GM12865 (cell line): ENCODE results near the gene WIPF2.

Experiments used
- DNase-seq: peaks from one replicate; pipeline ENCODE4 v3.0.0; 2010; ENCODE audit warnings: low read depth
- H3K4me3 ChIP-seq: 2 replicates; pipeline ENCODE4 v1.5.1; 2011; ENCODE audit warnings: mild to moderate bottlenecking, low read depth, low read length, control low read depth
- TF ChIP-seq, protein P1 (sequence below): IDR thresholded peaks from 2 replicates; pipeline ENCODE4 v1.5.1; 2011; ENCODE audit warnings: low read length, control low read depth, low read depth, inconsistent platforms; ENCODE audit not compliant: insufficient read depth; ENCODE audit errors: missing control alignments

WIPF2 gene

DNA sequence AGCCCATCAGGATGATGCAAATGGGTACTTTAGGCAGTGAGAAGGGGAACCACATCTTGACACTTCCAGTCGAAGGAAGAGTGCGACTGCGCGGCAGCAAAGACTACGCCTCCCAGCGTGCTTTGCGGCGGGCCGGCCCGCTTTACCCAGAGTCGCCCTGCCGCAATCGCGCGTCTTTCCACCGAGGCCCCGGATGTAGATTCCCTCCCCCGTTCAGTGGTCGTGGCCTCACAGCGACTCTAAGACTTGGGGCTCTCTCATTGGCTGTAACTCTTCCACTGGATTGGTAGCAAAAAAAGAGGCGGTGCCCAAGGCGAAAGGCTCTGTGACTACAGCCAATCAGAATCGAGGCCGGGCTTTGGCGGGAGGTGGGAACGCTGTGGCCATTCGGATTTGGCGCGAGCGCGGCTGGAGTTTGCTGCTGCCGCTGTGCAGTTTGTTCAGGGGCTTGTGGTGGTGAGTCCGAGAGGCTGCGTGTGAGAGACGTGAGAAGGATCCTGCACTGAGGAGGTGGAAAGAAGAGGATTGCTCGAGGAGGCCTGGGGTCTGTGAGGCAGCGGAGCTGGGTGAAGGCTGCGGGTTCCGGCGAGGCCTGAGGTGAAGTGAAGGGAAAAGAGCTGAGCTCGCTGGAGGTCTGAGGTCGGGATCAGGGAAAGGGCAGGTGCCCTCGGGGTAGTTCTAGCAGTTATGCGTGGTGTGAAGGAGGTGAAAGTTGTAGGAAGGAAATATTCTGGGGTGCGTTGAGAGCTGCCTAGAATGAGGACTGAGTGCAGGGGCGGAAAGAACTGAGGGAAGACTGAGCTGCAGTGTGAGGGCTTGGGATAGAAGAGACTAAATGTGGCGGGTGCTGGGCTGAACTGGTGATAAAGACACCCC, 68.6 kb downstream of the WIPF2 start, which contains the start of gene CDC6:
Gene CDC6, plus strand, starts transcription at position 386 of the 876 bp plus-strand sequence. CDS start 1,542 bp downstream, outside the sequence.
- DNase-seq = peak; percentile 99
- H3K4me3 ChIP-seq = peak within 1 kb of the TSS; percentile 78
- TF ChIP-seq, protein P1, sequence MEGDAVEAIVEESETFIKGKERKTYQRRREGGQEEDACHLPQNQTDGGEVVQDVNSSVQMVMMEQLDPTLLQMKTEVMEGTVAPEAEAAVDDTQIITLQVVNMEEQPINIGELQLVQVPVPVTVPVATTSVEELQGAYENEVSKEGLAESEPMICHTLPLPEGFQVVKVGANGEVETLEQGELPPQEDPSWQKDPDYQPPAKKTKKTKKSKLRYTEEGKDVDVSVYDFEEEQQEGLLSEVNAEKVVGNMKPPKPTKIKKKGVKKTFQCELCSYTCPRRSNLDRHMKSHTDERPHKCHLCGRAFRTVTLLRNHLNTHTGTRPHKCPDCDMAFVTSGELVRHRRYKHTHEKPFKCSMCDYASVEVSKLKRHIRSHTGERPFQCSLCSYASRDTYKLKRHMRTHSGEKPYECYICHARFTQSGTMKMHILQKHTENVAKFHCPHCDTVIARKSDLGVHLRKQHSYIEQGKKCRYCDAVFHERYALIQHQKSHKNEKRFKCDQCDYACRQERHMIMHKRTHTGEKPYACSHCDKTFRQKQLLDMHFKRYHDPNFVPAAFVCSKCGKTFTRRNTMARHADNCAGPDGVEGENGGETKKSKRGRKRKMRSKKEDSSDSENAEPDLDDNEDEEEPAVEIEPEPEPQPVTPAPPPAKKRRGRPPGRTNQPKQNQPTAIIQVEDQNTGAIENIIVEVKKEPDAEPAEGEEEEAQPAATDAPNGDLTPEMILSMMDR = no peak

DNA sequence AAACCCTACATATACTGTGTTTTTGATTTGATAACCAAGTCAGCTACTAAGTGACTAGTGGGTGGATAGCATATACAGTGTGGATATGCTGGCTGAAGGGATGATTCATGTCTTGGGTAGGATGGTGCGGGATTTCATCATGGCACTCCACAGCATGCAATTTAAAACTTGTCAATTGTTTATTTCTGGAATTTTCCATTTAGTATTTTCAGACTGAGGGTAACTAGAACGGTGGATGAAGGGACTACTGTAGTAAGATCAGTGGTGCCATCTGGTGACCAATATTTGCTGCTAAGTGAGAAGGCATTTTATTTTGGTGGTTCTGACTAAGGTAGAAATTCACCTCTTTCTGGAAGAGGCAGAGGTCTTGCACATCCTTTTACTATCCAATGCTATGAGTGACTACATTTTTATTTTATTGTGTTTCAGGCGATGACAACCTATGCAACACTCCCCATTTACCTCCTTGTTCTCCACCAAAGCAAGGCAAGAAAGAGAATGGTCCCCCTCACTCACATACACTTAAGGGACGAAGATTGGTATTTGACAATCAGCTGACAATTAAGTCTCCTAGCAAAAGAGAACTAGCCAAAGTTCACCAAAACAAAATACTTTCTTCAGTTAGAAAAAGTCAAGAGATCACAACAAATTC, 71.7 kb downstream of the WIPF2 start:
- peak; percentile 70 for DNase-seq
- TF ChIP-seq, protein P1 = peak; percentile 52
- H3K4me3 ChIP-seq = no peak overlapping the region

DNA sequence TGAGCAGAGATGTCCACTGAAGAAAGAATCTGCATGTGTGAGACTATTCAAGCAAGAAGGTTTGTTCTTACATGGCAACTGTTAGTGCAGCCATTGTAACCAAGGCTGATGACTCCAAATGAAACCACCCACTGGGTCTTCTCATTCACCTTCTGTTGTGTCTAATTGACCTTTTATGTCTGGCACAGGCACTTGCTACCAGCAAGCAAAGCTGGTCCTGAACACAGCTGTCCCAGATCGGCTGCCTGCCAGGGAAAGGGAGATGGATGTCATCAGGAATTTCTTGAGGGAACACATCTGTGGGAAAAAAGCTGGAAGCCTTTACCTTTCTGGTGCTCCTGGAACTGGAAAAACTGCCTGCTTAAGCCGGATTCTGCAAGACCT, 72.2 kb downstream of the WIPF2 start:
- TF ChIP-seq, protein P1 = no peak

DNA sequence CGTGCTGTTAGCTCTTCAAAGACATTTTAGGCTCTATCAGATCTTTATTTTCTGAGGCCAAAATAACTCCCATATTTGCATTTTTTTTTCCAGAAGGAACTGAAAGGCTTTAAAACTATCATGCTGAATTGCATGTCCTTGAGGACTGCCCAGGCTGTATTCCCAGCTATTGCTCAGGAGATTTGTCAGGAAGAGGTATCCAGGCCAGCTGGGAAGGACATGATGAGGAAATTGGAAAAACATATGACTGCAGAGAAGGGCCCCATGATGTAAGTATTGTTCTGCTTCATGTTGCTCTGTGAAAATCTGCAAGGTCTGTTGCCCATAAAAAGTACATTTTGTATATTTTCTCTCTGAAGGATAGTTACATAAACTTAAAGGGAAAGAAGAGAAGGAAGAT, 74.3 kb downstream of the WIPF2 start:
- no peak overlapping the region for H3K4me3 ChIP-seq
- no peak for DNase-seq
- TF ChIP-seq, protein P1 = no peak

More for the DNA sequence above, 72.2 kb downstream of the WIPF2 start:
- no peak for DNase-seq
- no peak overlapping the region for H3K4me3 ChIP-seq

DNA sequence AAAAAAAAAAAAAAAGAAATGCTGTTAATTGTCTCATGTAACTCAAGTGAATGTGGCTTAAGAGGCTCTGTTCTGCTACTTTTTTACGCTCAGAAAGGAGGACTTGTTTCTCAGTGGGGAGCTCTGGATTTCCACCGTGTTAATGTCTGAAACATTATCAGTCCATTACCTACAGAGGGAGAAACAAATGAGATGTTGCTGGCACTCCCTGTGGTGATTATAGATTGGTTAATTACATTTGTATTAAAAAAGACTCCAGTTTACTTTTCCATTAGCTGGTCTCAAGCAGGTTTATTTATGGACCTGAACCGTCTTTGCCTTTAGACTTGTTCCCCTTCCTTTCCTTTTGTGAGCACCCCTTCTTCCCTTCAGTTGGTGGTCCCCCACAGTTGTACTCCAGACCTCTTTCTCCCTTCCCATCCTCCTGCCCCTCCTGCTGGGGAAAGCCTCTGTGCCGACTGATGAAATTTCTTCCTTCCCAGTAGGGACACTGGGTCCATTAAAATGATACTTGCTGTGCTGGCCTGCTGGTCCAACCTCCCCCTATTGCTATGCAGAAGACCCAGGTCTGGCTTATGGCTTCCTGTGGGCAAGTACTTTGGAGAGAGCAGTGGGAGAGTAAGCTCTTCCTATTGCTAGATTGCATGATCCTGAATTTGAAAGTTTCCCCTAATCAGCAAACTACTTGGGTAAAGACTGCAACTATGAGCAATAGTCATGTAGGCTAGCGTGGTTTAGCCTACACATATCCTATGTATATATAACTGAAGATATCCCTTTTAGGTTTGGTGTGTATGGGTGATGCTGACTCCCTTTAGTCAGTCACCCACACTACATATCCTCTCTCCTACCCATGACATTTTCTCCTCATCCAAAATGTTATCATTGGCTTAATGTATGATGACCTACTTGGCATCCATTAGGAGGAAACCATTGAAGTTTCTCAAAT, 76.7 kb downstream of the WIPF2 start:
- no peak for DNase-seq
- no peak overlapping the region for H3K4me3 ChIP-seq
- TF ChIP-seq, protein P1 = no peak

DNA sequence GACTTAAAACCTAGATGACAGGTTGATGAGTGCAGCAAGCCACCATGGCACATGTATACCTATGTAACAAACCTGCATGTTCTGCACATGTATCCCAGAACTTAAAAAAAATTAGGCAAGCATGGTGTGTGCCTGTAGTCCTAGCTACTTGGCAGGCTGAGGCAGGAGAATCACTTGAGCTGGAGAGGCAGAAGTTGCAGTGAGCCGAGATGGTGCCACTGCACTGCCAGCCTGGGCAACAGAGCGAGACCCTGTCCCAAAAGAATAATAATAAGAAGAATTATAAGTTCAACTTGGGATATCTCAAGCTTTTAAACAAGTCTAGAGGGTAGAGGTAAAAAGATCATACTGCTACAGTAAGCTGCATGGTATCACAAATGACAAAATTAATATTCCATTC, 78.4 kb downstream of the WIPF2 start:
- H3K4me3 ChIP-seq = no peak overlapping the region
- DNase-seq = no peak
- TF ChIP-seq, protein P1 = no peak
